ENCODE results near the gene CENPS.
"Not testable (repeated sequence)": the region's sequence is repeated elsewhere in the genome, so short reads cannot be mapped to it uniquely, and the experiment has no call there.

The CENPS gene

GRCh38 chr1:10450156-10450814 lies 20.1 kb downstream of the CENPS start:
- no peak for DNase-seq (ENCODE audit: extremely low read depth in 1 of 2, low read depth in 1 of 2)

GRCh38 chr1:10450836-10451235 lies 20.6 kb downstream of the CENPS start:
- no peak for DNase-seq (ENCODE audit: extremely low read depth in 1 of 2, low read depth in 1 of 2)

GRCh38 chr1:10451287-10451686 lies 21.1 kb downstream of the CENPS start:
- no peak for DNase-seq (ENCODE audit: extremely low read depth in 1 of 2, low read depth in 1 of 2)

DNA sequence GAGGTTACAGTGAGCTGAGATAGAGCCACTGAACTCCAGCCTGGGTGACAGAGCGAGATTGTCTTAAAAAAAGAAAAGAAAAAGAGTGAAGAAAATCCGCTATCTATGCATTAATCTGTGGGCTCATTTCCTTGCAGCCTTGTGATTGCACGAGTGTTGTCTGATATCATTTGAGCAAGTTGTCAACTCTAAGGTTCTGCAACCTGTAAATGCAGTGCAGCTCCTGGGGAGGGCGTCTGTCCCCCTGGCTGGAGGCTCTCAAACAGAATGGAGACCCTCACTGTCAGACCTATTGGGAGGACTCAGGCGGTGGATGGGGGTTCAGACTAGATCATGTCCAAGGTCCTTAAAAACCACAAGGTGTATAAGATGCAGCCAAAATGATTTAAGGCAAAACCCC lies 25.8 kb downstream of the CENPS start:
- DNase-seq (ENCODE audit: extremely low read depth in 1 of 2, low read depth in 1 of 2): no peak

DNA sequence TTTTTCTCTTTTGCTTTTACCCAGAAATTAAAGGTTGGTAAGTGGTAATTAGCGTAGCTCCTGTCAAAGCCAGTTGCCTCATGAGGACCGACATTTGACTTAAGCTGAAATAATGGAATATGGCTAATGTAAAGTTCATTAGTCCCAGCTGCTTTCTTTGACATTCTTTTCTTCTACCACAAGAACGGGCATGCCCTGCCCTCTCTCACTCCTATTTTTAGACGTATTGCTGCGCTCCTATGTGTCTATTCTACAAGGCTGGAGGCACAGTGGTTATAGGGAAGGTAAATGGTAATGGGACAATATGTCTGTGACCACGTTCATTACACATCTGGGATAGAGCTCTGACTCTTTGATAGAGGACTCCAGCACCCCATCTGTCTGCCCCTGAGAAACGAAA lies 26.4 kb downstream of the CENPS start:
- no peak for DNase-seq (ENCODE audit: extremely low read depth in 1 of 2, low read depth in 1 of 2)

- not testable (repeated sequence) for DNase-seq (ENCODE audit: extremely low read depth in 1 of 2, low read depth in 1 of 2)
Observed at GRCh38 chr1:10457462-10457861, 27.2 kb downstream of the CENPS start.

- no peak for DNase-seq (ENCODE audit: extremely low read depth in 1 of 2, low read depth in 1 of 2)
Observed at GRCh38 chr1:10457875-10458274, 27.6 kb downstream of the CENPS start.

DNA sequence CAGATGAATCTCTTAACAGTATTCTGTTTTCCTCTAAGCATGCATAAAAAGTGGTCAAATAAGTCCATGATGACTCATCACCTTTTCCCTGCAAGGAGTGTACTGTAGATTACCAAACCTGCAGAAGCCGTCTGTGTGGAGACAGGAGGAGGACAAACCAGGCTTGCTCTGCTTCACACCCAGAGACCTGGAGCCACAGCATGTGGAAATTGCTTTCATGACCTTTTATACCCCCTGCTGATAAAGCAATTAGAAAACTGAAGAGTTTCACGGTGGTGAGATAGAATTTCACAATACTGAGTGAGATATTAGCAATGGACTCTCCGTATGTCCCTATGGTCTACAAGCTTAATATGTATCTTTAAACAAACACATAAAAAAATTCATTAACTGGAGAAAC lies 29.0 kb downstream of the CENPS start:
- DNase-seq (ENCODE audit: extremely low read depth in 1 of 2, low read depth in 1 of 2): no peak

DNA sequence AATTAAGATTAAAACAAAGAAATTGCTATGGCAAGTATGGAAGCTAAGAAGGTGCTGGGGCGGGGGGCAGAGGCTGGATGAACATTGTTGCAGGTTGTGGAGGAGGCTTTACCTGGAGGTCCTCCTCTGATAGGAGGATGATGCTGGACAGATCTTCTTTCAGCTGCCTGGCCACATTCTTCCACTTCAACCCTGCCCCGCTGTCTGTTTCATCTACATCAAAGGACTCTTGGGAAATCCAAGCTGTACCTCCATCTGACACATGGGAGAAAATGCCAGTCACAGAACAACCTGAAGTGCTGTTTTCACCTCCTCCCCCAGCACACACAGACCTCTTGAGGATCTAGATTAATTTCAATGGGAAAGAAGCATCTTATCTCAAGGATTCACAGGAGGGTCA lies 36.8 kb downstream of the CENPS start:
- DNase-seq (ENCODE audit: extremely low read depth in 1 of 2, low read depth in 1 of 2): no peak

DNA sequence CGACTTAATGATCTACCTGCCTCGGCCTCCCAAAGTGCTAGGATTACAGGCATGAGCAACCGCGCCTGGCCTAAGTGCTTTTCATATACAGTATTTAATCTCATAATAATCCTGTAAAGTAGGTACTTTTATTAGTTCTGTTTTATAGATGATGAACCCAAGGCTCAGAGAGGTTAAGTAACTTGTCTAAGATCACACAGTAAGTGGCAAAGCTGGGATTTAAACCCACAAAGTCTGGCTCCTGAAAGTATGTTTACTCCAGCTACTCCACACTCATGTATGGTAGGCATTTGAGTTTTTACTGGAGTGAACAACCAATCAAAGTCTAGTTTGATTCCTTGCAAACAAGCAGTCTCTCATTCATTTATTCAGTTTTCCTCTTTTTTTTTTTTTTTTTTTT lies 39.8 kb downstream of the CENPS start:
- no peak for DNase-seq (ENCODE audit: extremely low read depth in 1 of 2, low read depth in 1 of 2)

DNA sequence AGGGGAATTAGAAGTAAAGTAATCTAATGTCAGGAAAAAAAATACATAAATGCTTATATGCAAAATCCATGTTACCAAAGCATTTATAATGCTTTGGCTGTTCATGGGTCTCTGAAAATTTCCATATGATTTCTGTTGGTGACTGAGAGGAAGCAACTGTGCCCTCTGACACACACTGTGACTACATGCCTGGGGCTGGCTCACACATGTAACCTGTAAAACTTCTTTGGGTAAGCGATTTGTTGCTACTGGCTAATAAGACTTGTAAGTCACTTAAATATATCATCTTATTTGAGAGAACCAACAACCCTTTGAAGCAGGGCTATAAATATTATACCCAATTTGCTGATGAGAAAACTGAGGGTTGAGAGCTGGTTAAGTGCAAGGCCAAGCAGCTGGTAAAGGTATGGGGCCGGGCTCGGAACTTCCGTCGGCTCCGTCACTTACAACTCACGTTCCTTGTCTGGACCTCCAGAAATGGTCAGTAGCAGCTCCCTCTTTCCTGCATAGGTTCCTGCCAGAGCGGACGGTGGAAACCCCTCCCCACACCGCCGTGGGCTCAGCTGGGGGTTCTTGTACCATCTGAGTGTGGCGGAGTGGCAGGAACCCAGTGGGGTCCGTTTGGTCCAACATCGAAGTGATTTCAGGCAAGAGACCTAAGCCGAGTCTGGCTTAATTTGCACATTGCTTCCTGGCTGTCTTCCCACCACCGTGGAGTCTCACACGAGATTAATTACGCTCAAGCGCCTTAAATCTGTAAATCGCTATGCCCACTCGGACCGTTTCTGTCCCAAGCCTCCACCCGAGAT lies 41.4 kb downstream of the CENPS start:
- DNase-seq (ENCODE audit: extremely low read depth in 1 of 2, low read depth in 1 of 2): no peak

DNA sequence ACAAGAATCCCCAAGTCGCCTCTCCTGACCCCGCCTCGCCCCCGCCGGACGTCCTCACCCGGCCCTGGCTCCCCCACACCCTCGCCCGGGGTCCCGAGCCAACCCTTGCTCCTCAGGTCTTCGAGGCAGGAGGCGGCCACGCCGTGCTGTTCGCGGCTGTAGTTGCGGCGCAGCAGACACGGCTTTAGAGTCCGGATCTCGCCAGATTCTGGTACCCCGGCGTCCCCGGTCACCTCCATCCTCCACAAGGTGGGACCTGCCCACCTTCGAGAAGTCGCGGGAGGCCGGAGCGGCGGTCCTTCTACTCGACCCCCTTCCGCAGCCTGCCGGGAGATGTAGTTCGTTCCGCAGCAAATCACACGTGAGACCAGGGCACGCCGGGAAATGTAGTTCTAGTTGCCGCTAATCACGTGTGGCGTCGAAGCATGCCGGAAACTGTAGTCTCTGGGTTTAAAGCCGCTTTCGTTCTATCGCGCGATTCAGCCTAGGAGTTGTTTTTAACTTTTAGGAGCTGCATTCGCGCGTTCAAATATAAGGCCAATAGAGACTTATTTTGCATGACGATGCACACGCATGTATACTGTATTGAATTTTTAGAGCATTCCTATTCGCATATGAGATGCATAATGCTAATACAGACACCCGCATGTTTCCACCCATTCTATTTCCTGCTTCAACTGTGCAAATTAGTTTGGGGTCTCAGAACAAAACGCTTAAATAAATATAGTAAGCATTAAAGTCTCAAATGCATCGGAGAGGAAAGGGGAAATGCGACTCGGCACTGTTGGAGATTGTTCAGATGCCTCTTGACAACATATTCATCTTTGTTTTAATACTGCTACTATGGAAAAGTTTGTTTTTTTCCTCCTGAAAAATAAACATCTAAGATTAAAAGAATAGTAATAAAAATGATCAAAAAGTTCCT lies 42.2 kb downstream of the CENPS start, which contains the start of gene DFFA:
Gene DFFA, minus strand, starts transcription at position 310 of the 925 bp plus-strand sequence. Its CDS starts 71 bp downstream, at position 239.
- DNase-seq (ENCODE audit: extremely low read depth in 1 of 2, low read depth in 1 of 2): peak; percentile 81

DNA sequence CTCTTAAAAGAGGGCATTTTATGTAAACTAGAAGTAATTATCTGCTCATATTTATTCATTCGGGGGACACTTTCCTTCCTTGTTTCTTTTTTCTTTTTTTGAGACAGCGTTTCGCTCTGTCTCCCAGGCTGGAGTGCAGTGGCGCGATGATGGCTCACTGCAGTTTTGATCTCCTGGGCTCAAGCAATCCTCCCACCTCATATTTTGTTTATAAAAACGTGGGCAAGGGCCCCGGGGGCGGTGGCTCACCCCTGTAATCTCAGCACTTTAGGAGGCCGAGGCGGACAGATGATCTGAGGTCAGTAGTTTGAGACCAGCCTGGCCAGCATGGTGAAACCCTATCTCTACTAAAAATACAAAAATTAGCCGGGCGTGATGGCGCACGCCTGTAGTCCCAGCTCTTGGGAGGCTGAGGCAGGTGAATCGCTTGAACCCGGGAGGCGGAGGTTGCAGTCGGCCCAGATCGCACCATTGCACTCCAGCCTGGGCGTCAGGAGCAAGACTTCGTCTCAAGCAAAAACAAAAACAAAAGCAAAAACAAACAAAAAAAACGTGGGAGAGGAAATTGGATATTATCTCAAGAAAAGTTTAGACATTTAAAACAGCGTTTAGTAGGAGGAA lies 43.0 kb downstream of the CENPS start:
- DNase-seq (ENCODE audit: extremely low read depth in 1 of 2, low read depth in 1 of 2): no peak

- not testable (repeated sequence) for DNase-seq (ENCODE audit: extremely low read depth in 1 of 2, low read depth in 1 of 2)
Observed at GRCh38 chr1:10474309-10474612, 44.0 kb downstream of the CENPS start.

DNA sequence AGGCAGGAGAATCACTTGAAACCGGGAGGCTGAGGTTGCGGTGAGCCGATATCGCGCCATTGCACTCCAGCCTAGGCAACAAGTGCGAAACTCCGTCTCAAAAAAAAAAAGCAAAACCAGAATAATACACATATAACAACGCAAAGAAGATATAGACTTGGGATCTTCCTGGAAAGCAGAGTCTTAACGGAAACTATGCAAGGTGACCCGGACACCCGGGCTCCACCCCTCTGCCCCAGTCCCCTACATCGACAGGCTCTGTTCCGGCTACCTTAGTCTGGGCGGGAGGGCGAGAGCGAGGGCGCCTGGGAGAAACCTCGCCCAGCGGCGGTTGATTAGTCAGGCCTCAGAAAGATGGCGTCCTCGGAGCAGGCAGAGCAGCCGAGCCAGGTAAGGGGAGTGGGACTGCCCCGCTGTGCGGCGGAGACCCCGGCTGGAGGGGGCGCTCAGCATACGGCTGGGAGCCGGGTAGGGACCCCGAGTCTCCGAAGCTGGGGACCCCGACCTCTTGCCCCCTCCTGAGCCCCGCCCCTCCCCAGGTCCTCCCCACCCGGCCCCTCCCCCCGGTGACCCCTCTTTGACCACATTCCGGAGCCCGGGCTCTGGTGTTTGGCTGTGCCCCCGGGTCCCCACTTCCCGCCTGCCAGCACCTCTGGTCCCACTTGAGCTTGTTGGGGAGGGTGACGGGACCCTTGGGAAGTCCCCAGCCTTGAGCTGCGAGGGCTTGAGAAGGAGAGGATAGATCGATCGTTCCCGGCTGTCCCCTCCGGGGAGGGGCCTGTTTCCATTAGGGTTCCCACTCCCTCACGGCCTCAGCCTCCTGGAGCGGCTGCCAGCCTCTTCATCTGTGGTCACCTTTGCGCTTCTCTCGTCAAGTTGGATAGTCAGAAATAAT lies 44.6 kb downstream of the CENPS start, which contains the start of gene PEX14:
Gene PEX14, plus strand, starts transcription at position 338 of the 895 bp plus-strand sequence. Its CDS starts 17 bp downstream, at position 355.
- peak in 1 of 2 donors; percentile 69 for DNase-seq (ENCODE audit: extremely low read depth in 1 of 2, low read depth in 1 of 2)

- DNase-seq (ENCODE audit: extremely low read depth in 1 of 2, low read depth in 1 of 2): no peak
Observed at GRCh38 chr1:10475510-10475909, 45.3 kb downstream of the CENPS start.

GRCh38 chr1:10479296-10479695 lies 49.1 kb downstream of the CENPS start:
- DNase-seq (ENCODE audit: extremely low read depth in 1 of 2, low read depth in 1 of 2): no peak

GRCh38 chr1:10480614-10481013 lies 50.4 kb downstream of the CENPS start:
- DNase-seq (ENCODE audit: extremely low read depth in 1 of 2, low read depth in 1 of 2): no peak

DNA sequence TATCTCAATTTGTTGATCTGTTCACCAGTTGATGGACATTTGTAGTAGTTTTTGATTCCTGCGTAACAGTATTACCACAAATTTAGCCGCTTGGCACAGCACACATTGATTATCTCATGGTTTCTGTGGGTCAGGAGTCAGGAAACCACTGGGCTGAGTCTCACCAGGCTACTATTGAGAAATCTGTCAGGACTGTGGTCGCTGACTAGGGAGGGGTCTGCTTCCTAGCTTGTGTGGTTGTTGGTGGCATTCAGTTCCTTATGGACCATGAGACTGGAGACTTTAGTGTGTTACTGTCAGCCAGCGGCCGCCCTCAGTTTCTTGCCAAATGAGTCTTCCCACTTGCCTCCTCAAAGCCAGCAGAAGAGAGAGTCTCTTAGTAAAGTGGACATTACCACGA lies 54.3 kb downstream of the CENPS start:
- DNase-seq (ENCODE audit: extremely low read depth in 1 of 2, low read depth in 1 of 2): no peak
